NCI-H524 treated with DMSO at 0.1 percent for 48 hours (cell line): ENCODE data around the gene IRAG1.

Source experiments
- DNase-seq: peaks from one replicate; lab custom pipeline; 2025; lab: John Stamatoyannopoulos, UW

The IRAG1 gene

GRCh38 chr11:10666556-10667520, 26.7 kb downstream of the IRAG1 start:
- DNase-seq, result no peak

GRCh38 chr11:10664496-10664895, 29.1 kb downstream of the IRAG1 start:
- no peak for DNase-seq

GRCh38 chr11:10663990-10664389, 29.6 kb downstream of the IRAG1 start:
- DNase-seq, result no peak

- no peak for DNase-seq
Measured at GRCh38 chr11:10663365-10663764, 30.2 kb downstream of the IRAG1 start.

- no peak for DNase-seq
Measured at GRCh38 chr11:10660323-10660722, 33.2 kb downstream of the IRAG1 start.

GRCh38 chr11:10659339-10660216, 34.0 kb downstream of the IRAG1 start:
- DNase-seq, result no peak

- no peak for DNase-seq
Measured at GRCh38 chr11:10658621-10659338, 34.8 kb downstream of the IRAG1 start.

- no peak for DNase-seq
Measured at GRCh38 chr11:10657308-10658271, 36.0 kb downstream of the IRAG1 start.

GRCh38 chr11:10655943-10656576, 37.5 kb downstream of the IRAG1 start:
- DNase-seq, result no peak

GRCh38 chr11:10655227-10655626, 38.3 kb downstream of the IRAG1 start:
- no peak for DNase-seq

- DNase-seq, result no peak
Measured at GRCh38 chr11:10654811-10655150, 38.8 kb downstream of the IRAG1 start.

GRCh38 chr11:10653946-10654810, 39.4 kb downstream of the IRAG1 start:
- no peak for DNase-seq

GRCh38 chr11:10653261-10653660, 40.3 kb downstream of the IRAG1 start:
- DNase-seq, result no peak

- no peak for DNase-seq
Measured at GRCh38 chr11:10651656-10652361, 41.7 kb downstream of the IRAG1 start.

GRCh38 chr11:10650630-10651029, 42.9 kb downstream of the IRAG1 start:
- no peak for DNase-seq

- DNase-seq, result no peak
Measured at GRCh38 chr11:10650166-10650565, 43.4 kb downstream of the IRAG1 start.

- no peak for DNase-seq
Measured at GRCh38 chr11:10648871-10649270, 44.7 kb downstream of the IRAG1 start.

GRCh38 chr11:10646681-10647355, 46.7 kb downstream of the IRAG1 start:
- no peak for DNase-seq
